IPS-NIHi7 (cell line): ENCODE data around the gene SCRG1.

Source experiments
- DNase-seq: peaks from one replicate; pipeline ENCODE4 v3.0.0; 2012; ENCODE audit warnings: mixed read lengths; ENCODE audit errors: extremely low spot score

SCRG1 gene

GRCh38 chr4:173398779-173399415 lies at the start of gene SCRG1:
Gene SCRG1, minus strand, starts transcription at chr4:173399116. Its CDS starts 7,702 bp downstream, at chr4:173391414.
- peak; percentile 25 for DNase-seq

- DNase-seq = no peak
Measured at GRCh38 chr4:173448103-173448502, 49.2 kb upstream of the SCRG1 start.

GRCh38 chr4:173446416-173446815 lies 47.5 kb upstream of the SCRG1 start:
- no peak for DNase-seq

- no peak for DNase-seq
Measured at GRCh38 chr4:173443121-173443520, 44.2 kb upstream of the SCRG1 start.

GRCh38 chr4:173442223-173442932 lies 43.5 kb upstream of the SCRG1 start:
- DNase-seq = no peak

GRCh38 chr4:173440888-173441287 lies 42.0 kb upstream of the SCRG1 start:
- DNase-seq = no peak

GRCh38 chr4:173436771-173437265 lies 37.9 kb upstream of the SCRG1 start:
- no peak for DNase-seq

GRCh38 chr4:173436149-173436579 lies 37.2 kb upstream of the SCRG1 start:
- peak; percentile 31 for DNase-seq

GRCh38 chr4:173434231-173434630 lies 35.3 kb upstream of the SCRG1 start:
- DNase-seq = no peak

- no peak for DNase-seq
Measured at GRCh38 chr4:173433447-173433846, 34.5 kb upstream of the SCRG1 start.

GRCh38 chr4:173432430-173432829 lies 33.5 kb upstream of the SCRG1 start:
- DNase-seq = no peak

GRCh38 chr4:173426064-173426463 lies 27.1 kb upstream of the SCRG1 start:
- no peak for DNase-seq

GRCh38 chr4:173424899-173425805 lies 26.2 kb upstream of the SCRG1 start:
- DNase-seq = no peak

- no peak for DNase-seq
Measured at GRCh38 chr4:173420801-173421200, 21.9 kb upstream of the SCRG1 start.

GRCh38 chr4:173420324-173420752 lies 21.4 kb upstream of the SCRG1 start:
- no peak for DNase-seq

- no peak for DNase-seq
Measured at GRCh38 chr4:173418639-173419038, 19.7 kb upstream of the SCRG1 start.

- no peak for DNase-seq
Measured at GRCh38 chr4:173417833-173418232, 18.9 kb upstream of the SCRG1 start.

GRCh38 chr4:173415885-173416653 lies 17.2 kb upstream of the SCRG1 start:
- DNase-seq = no peak

- DNase-seq = no peak
Measured at GRCh38 chr4:173415092-173415491, 16.2 kb upstream of the SCRG1 start.

GRCh38 chr4:173414456-173414855 lies 15.5 kb upstream of the SCRG1 start:
- DNase-seq = no peak

- DNase-seq = no peak
Measured at GRCh38 chr4:173413036-173413435, 14.1 kb upstream of the SCRG1 start.
